Neural progenitor cell (in vitro differentiated cells): ENCODE measurements around the gene MGST2.

ENCODE experiments used
- EZH2phosphoT487 ChIP-seq: fragments of 200-600 bp; sonication (generic); IDR thresholded peaks from 2 replicates; pipeline ENCODE4 v1.6.1; 2017; ENCODE audit warnings: antibody characterized with exemption
- TF ChIP-seq, protein P1 (sequence below): fragments of 200-600 bp; sonication (generic); IDR thresholded peaks from 2 replicates; pipeline ENCODE4 v1.5.1; 2017; ENCODE audit warnings: antibody characterized with exemption, mild to moderate bottlenecking

- TF ChIP-seq, protein P1, sequence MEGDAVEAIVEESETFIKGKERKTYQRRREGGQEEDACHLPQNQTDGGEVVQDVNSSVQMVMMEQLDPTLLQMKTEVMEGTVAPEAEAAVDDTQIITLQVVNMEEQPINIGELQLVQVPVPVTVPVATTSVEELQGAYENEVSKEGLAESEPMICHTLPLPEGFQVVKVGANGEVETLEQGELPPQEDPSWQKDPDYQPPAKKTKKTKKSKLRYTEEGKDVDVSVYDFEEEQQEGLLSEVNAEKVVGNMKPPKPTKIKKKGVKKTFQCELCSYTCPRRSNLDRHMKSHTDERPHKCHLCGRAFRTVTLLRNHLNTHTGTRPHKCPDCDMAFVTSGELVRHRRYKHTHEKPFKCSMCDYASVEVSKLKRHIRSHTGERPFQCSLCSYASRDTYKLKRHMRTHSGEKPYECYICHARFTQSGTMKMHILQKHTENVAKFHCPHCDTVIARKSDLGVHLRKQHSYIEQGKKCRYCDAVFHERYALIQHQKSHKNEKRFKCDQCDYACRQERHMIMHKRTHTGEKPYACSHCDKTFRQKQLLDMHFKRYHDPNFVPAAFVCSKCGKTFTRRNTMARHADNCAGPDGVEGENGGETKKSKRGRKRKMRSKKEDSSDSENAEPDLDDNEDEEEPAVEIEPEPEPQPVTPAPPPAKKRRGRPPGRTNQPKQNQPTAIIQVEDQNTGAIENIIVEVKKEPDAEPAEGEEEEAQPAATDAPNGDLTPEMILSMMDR: no peak
- TF ChIP-seq EZH2phosphoT487: no peak
Observed at GRCh38 chr4:139725236-139725635, 59.6 kb downstream of the MGST2 start.
